ENCODE data around the gene ANGPT4. TPM values are rescaled to one million over a fixed set of nuclear protein-coding genes. Genes with fewer than 3 reads are reported as not detected.

Gene ANGPT4
- total and polyA plus RNA-seq, 9 of the 15 experiments (the other 6 are each of a cell fraction or from before 2014, with no cell fraction given), result not detected

DNA sequence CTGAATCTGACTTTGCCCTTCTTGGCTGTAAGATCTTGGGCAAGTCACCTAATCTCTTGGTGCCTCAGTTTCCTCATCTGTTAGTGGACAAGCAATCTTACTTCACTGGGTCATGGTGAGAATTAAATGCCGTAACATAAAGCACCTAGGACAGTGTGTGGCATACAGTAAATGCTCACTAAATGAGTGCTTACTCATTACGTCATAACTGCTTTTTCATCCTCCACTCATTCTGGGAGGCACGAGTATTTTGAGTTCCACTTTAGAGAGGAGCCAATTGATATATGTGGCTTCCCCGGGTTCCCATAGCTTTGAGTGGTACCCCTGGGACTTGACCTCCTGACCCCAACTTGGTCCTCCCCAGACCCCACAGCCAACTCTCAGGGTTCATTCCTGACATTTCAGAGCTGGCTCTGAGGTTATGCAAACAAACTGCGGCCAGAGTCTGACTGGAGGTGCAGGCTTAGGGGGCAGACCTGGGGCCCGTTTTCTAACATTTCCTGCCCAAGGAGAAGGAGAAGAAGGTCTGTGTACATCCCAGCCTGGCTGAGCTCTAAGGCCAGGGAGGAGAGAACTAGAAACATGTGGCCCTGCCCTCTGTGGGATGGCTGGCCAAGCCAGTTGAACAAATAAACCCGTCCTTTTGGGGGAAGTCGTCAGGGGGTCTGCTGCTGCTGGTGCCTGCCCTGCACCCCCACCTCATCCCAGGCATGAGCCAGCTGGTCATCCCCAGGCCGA is 5.8 kb downstream of the ANGPT4 start:
- Histone ChIP-seq H3K4me3 (no peak overlapping the region), H3K27ac (ENCODE audit: extremely low read depth, low read depth, low read length) (no peak overlapping the region), H3K79me2 (ENCODE audit: control insufficient read depth, insufficient read depth, low read length) (no peaks in the 10 kb centered on the region), H2AFZ (ENCODE audit: low read depth, low read length) (no peak overlapping the region), H3K4me1 (replicated peaks in 1 of 2; ENCODE audit: control insufficient read depth in 2 of 2, insufficient read depth in 2 of 2, low read length in 2 of 2) (no peaks in the 10 kb centered on the region), H4K20me1 (replicated peaks; ENCODE audit: control insufficient read depth, insufficient read depth, low read length) (no peaks in the 10 kb centered on the region), H3K36me3 (ENCODE audit: control insufficient read depth, insufficient read depth, low read length) (no peaks in the 10 kb centered on the region), H3K4me2 (ENCODE audit: insufficient read depth, low read length) (no peak overlapping the region), H3K9me1 (ENCODE audit: control insufficient read depth, insufficient read depth, low read length) (no peaks in the 10 kb centered on the region), H3K9me3 (replicated peaks; ENCODE audit: control insufficient read depth, insufficient read depth, low read depth, low read length) (no peaks in the 10 kb centered on the region), H3K9ac (ENCODE audit: insufficient read depth in 1 of 2, low read depth in 2 of 2, low read length in 2 of 2) (no peak overlapping the region), H3K27me3 (ENCODE audit: control insufficient read depth in 2 of 2, insufficient read depth in 2 of 2, low read length in 2 of 2) (peaks cover 5 to 22% of the 10 kb centered on the region in 2 experiments; a peak in 4 of 5 replicates)
- no peak for ATAC-seq
- no peak for DNase-seq (ENCODE audit: extremely low read depth in 1 of 4, low spot score in 3 of 4)
- CTCF ChIA-PET (ENCODE audit: low intra/inter-chr PET ratio), result interaction anchor here (1.6 kb wide), 1 partner anchor 94 kb away, joined by 6 read pairs; no protein-coding TSS in a partner anchor
- in situ Hi-C loops (cut with MboI), result no loop called here
- BruUV-seq (replicated peaks), result no TSS peak
- FAIRE-seq, result no peak
- WGBS (ENCODE audit: insufficient coverage, low coverage, missing lambda C conversion rate), result 3% methylated on average over 9 of the region's 9 CpGs
- POLR2A ChIA-PET, result interaction anchor here (0.6 kb wide), 2 partner anchors 13 to 32 kb away, joined by 3 read pairs; no protein-coding TSS in a partner anchor
- intact Hi-C loops (cut with micrococcal nuclease), result no loop called here
- TF ChIP-seq ZNF274 (IDR thresholded peaks at IDR 0.05; ENCODE audit: borderline replicate concordance, low read depth, low read length), result no peak
- TF ChIP-seq POLR2H (tag; IDR thresholded peaks at IDR 0.05; ENCODE audit: low read depth), result no peak
- no peak for TF ChIP-seq ZNF316 (IDR thresholded peaks at IDR 0.05)
- peak; percentile 57; the same call in 1 of the 2 replicates for TF ChIP-seq ATF7 (IDR thresholded peaks at IDR 0.05)
- TF ChIP-seq, protein P1, sequence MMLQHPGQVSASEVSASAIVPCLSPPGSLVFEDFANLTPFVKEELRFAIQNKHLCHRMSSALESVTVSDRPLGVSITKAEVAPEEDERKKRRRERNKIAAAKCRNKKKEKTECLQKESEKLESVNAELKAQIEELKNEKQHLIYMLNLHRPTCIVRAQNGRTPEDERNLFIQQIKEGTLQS (IDR thresholded peaks at IDR 0.05), result 0 out of 2 replicates have a peak, but pooled peaks have one; percentile 19
- TF ChIP-seq, protein P1 (CRISPR knock-in tag; conservative IDR thresholded peaks at IDR 0.05), result no peak

All from K562 (cell line).